Upper lobe of right lung (tissue), 1 donor: ENCODE measurements around the gene APMAP. TPM values are rescaled to one million over a fixed set of nuclear protein-coding genes. Genes with fewer than 3 reads are reported as not detected.

Experiments
- ATAC-seq: fragments of 200-7000 bp; cut with Tn5 transposase; one replicate; pipeline ENCODE4 v1.9.1; 2020; ENCODE audit warnings: mild to moderate bottlenecking, moderate library complexity
- DNase-seq: peaks from one replicate; pipeline ENCODE4 v3.0.0-alpha.2; 2020
- H3K27ac ChIP-seq: fragments of 200-600 bp; one replicate; pipeline ENCODE4 v1.8.0; 2022
- H3K27me3 ChIP-seq: fragments of 200-600 bp; one replicate; pipeline ENCODE4 v1.8.0; 2022; ENCODE audit warnings: mild to moderate bottlenecking
- H3K36me3 ChIP-seq: fragments of 200-600 bp; one replicate; pipeline ENCODE4 v1.8.0; 2022
- H3K4me1 ChIP-seq: fragments of 200-600 bp; one replicate; pipeline ENCODE4 v1.8.0; 2022
- H3K4me3 ChIP-seq: fragments of 200-600 bp; one replicate; pipeline ENCODE4 v1.8.0; 2022; ENCODE audit warnings: mild to moderate bottlenecking
- H3K9me3 ChIP-seq: fragments of 200-600 bp; one replicate; pipeline ENCODE4 v1.8.0; 2022
- CTCF ChIP-seq: fragments of 200-600 bp; IDR thresholded peaks from one replicate; pipeline ENCODE4 v1.8.0; 2022; ENCODE audit warnings: antibody characterized with exemption
- intact Hi-C: fragments of 100-400 bp; cut with DNase I; formaldehyde crosslinking; loops from one replicate; pipeline ENCODE4 v1.11.0; 2022
- long read RNA-seq: library from polyadenylated mRNA; unstranded; transcript quantifications from one replicate; pipeline ENCODE4 v2.0.0, GENCODE V29; 2021
- total RNA-seq: library from RNA; stranded (reverse); fragmentation: NEBNext Ultra II Directional; extraction: Animal tissue kit (Norgen Biotek cat#: 25700); gene quantifications from one replicate; pipeline ENCODE4 v1.2.1, GENCODE V29; 2021
- donor health status: DM: no; HTN: yes; CAD: no; lungs with severe emphysema.

The APMAP gene
- 73.5 TPM for total RNA-seq
- long read RNA-seq, transcript APMAP-201 (9 exons, 2,430 nt), result major isoform, 196 of 224 reads
- long read RNA-seq, partial matches to known transcripts, result 20 of 224 reads
- long read RNA-seq, other reads (novel, unspliced or antisense), result 8 of 224 reads

DNA sequence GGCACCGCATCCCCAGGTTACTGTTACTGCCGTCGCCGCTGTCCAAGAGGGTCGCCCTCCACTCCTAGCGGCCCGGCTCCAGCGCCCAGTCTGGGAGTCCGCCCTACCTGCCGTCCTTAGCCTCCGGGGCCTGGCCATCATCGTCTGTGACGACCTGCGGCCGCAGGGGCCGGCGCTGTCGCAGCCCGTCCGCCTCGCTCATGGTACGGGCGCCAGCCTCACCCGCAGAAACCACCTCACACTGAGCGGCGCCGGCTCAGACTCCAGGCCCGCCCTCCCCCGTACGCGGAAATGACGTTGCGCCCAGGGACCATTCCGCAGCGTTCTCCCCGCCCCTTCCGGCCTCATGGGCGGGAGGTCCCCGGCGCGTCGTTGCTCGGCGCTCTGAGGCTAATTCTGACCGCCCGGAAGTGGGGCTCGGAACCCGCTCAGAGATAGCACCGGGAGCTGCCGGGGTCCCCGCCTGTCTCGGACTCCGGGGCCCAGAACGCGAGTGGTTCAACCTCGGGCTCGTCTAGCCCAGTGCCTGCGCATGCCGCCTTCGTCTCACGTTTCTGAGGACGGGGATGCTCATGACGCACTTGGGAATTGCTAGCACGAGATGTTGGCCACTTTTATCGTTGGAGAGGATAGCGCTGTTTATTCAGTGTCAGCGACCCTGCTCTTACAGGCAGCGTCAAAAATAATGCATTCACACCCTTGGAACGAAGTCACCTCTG, at the start of gene APMAP:
TSS of gene APMAP (minus strand) at position 265 of the 719 bp plus-strand sequence. CDS start at position 202, 63 bp downstream.
- DNase-seq (peak; percentile 98), ATAC-seq (peak; percentile 98)
- TF ChIP-seq CTCF, result no peak
- Histone ChIP-seq H3K27me3 (no peaks in the 10 kb centered on the region), H3K27ac (peak within 1 kb of the TSS; percentile 97), H3K36me3 (no peaks in the 10 kb centered on the region), H3K4me3 (peak within 1 kb of the TSS; percentile 95), H3K9me3 (no peaks in the 10 kb centered on the region), H3K4me1 (peaks cover 29% of the 10 kb centered on the region)
- intact Hi-C loops, result loop anchor here (10.0 kb wide), 2 partner anchors 182 to 402 kb away; partner anchors contain the start of gene ABHD12

DNA sequence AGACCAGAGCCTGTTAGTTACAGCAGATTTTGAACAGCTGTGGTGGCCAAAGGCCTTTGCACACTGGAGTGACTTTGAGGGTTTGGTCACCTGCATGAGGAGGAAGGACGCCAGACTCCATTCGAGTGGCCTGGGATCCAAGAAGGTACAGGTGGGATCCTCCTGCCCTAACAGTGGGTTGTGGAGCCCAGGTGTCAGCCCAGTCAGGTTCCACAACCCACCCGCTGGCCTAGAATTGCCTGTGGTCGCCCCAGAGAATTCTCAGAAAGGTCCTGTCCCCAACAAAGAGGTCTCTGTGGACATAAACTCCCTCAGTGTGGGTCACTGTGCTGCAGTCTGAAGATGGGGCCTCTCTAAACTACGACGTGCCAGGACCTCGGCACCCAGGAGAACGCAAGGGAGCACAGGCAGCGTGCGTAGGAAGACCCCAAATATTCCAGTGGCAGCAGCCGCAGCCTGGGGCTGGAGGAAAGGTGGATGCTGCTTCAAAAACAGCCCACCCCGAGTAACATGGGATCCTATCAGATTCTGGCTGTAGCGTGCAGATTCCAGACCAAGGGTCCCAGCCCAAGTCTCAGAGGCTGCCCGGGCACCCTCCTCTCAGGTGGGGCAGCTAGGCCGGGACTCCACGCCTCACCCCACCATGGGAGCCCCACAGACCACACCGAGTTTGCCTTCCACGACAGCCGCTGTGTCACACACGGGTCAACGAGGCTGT, 49.4 kb upstream of the APMAP start:
- H3K36me3 ChIP-seq, result peaks cover 10% of the 10 kb centered on the region
- ATAC-seq, result no peak
- no peak for TF ChIP-seq CTCF

GRCh38 chr20:25040438-25040831, 47.9 kb upstream of the APMAP start:
- no peak overlapping the region for H3K4me3 ChIP-seq
- DNase-seq, result peak; percentile 78

More for the DNA sequence above, 49.4 kb upstream of the APMAP start:
- peak; percentile 58 for DNase-seq
- Histone ChIP-seq H3K27me3 (no peaks in the 10 kb centered on the region), H3K9me3 (no peaks in the 10 kb centered on the region), H3K27ac (peak overlapping the region; percentile 59), H3K4me1 (peaks cover 63% of the 10 kb centered on the region), H3K4me3 (no peak overlapping the region)
- intact Hi-C loops, result no loop called here

GRCh38 chr20:25039697-25040437, 47.3 kb upstream of the APMAP start:
- Histone ChIP-seq H3K27me3 (no peaks in the 10 kb centered on the region), H3K36me3 (no peaks in the 10 kb centered on the region), H3K9me3 (no peaks in the 10 kb centered on the region), H3K4me1 (peaks cover 81% of the 10 kb centered on the region), H3K27ac (peak overlapping the region; percentile 59), H3K4me3 (no peak overlapping the region)
- intact Hi-C loops, result no loop called here
- DNase-seq (peak; percentile 89), ATAC-seq (peak; percentile 77)
- TF ChIP-seq CTCF, result no peak

More at GRCh38 chr20:25040438-25040831, 47.9 kb upstream of the APMAP start:
- intact Hi-C loops, result no loop called here
- peak; percentile 52 for ATAC-seq
- H3K27ac ChIP-seq, result peak overlapping the region; percentile 59
- H3K4me1 ChIP-seq, result peaks cover 78% of the 10 kb centered on the region
- no peaks in the 10 kb centered on the region for H3K36me3 ChIP-seq
- no peaks in the 10 kb centered on the region for H3K27me3 ChIP-seq
- no peak for TF ChIP-seq CTCF
- H3K9me3 ChIP-seq, result no peaks in the 10 kb centered on the region

- no peak for TF ChIP-seq CTCF
Observed at GRCh38 chr20:25038591-25039015, 46.1 kb upstream of the APMAP start.

More at GRCh38 chr20:25038591-25039015, 46.1 kb upstream of the APMAP start:
- Histone ChIP-seq H3K4me3 (no peak overlapping the region), H3K27ac (peak overlapping the region; percentile 59), H3K4me1 (peaks cover 89% of the 10 kb centered on the region), H3K36me3 (no peaks in the 10 kb centered on the region), H3K9me3 (no peaks in the 10 kb centered on the region), H3K27me3 (no peaks in the 10 kb centered on the region)
- DNase-seq (no peak), ATAC-seq (no peak)
- intact Hi-C loops, result no loop called here
